ENCODE results near the gene IRAK2. TPM values are rescaled to one million over a fixed set of nuclear protein-coding genes. Genes with fewer than 3 reads are reported as not detected.
"Not testable (repeated sequence)": the region's sequence is repeated elsewhere in the genome, so short reads cannot be mapped to it uniquely, and the experiment has no call there.

The IRAK2 gene
- total RNA-seq, 1 experiment from 2014 or later, result 0.83 TPM

DNA sequence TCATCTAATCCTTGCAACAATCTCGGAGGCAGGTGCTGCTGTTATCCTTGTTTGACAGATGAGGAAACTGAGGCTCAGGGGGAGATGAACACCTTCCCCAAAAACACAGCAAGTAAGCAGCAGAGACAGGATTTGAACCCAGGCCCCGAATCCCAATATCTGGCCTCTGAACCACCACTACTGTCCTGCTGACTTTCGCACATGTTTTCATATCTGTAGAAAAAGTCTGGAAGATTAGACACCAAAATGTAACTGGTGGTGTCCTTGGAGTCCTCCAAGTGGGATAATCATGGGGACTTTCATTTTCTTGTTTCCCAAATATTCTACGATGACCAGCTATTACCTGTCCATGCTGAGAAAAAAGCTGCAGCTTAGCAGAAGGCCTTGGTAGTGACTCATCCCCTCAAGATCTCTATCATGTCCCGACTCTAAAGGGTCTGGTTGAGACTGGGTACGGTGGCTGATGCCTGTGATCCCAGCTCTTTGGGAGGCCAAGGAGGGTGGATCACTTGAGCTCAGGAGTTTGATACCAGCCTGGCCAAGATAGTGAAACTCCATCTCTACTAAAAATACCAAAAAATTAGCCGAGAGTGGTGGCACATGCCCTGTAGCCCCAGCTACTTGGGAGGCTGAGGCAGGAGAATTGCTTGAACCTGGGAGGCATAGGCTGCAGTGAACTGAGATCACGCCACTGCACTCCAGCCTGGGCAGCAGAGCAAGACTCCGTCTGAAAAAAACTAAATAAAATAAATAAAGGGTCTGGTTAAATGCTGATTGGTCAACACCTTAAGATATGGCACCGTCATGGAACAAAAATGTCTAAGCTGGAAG is 8.6 kb downstream of the IRAK2 start:
- H3K27me3 ChIP-seq (ENCODE audit: control insufficient read depth, insufficient read depth, low read length), result no peaks in the 10 kb centered on the region
- no peak for DNase-seq

DNA sequence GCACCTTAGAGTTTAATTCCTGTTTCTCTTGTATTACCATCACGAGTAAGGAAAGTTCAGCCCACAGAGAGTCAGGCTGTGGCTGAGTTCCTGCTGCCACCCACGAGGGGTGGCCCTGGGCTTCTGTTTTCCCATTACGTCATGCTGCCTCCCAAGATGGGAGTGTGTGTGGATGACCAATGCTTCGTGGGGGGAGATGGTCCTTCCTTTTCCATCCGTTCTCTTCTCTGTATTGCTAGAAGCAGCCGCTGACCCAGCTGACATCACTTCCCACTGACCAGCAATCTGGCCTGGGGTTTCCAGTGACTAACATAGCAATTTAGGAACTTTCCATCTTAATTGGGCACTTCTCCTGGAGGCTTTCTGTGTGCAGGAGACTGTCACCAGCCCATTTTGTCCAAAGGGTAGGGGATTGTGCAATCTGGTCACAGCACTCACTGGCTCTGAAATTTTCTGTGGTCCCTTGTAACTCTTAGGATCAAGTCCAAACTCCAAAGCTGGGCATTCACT is 9.3 kb downstream of the IRAK2 start:
- H3K36me3 ChIP-seq (replicated peaks; ENCODE audit: control insufficient read depth, insufficient read depth, low read length), result no peaks in the 10 kb centered on the region
- H3K4me3 ChIP-seq (ENCODE audit: insufficient read depth, low read depth, low read length), result no peak overlapping the region
- DNase-seq, result no peak
- H3K27me3 ChIP-seq (ENCODE audit: control insufficient read depth, insufficient read depth, low read length), result no peaks in the 10 kb centered on the region

More for the DNA sequence above, 8.6 kb downstream of the IRAK2 start:
- Histone ChIP-seq H3K36me3 (replicated peaks; ENCODE audit: control insufficient read depth, insufficient read depth, low read length) (no peaks in the 10 kb centered on the region), H3K4me3 (ENCODE audit: insufficient read depth, low read depth, low read length) (no peak overlapping the region)

GRCh38 chr3:10175334-10175733 is 10.6 kb downstream of the IRAK2 start:
- not testable (repeated sequence) for H3K4me3 ChIP-seq (ENCODE audit: insufficient read depth, low read depth, low read length); H3K27me3 ChIP-seq (ENCODE audit: control insufficient read depth, insufficient read depth, low read length); H3K36me3 ChIP-seq (replicated peaks; ENCODE audit: control insufficient read depth, insufficient read depth, low read length); DNase-seq

DNA sequence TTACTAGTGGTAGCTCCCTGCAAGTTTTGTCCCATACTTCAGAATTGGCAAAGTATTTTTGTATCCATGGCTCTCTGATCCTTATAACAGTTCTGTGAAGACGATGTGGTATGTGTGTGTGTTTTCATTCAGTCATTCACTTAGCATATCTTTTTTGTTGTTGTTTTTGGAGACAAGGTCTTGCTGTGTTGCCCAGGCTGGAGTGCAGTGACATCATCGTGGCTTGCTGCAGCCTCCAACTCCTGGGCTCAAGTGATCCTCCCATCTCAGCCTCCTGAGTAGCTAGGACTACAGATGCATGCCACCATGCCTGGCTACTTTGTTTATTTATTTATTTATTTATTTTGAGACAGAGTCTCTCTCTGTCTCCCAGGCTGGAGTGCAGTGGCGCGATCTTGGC is 11.4 kb downstream of the IRAK2 start:
- H3K36me3 ChIP-seq (replicated peaks; ENCODE audit: control insufficient read depth, insufficient read depth, low read length); H3K4me3 ChIP-seq (ENCODE audit: insufficient read depth, low read depth, low read length); DNase-seq; H3K27me3 ChIP-seq (ENCODE audit: control insufficient read depth, insufficient read depth, low read length): not testable (repeated sequence)

- no peaks in the 10 kb centered on the region for H3K36me3 ChIP-seq (replicated peaks; ENCODE audit: control insufficient read depth, insufficient read depth, low read length)
- no peak overlapping the region for H3K4me3 ChIP-seq (ENCODE audit: insufficient read depth, low read depth, low read length)
- no peaks in the 10 kb centered on the region for H3K27me3 ChIP-seq (ENCODE audit: control insufficient read depth, insufficient read depth, low read length)
- DNase-seq, result no peak
Observed at GRCh38 chr3:10177737-10178136, 13.0 kb downstream of the IRAK2 start.

DNA sequence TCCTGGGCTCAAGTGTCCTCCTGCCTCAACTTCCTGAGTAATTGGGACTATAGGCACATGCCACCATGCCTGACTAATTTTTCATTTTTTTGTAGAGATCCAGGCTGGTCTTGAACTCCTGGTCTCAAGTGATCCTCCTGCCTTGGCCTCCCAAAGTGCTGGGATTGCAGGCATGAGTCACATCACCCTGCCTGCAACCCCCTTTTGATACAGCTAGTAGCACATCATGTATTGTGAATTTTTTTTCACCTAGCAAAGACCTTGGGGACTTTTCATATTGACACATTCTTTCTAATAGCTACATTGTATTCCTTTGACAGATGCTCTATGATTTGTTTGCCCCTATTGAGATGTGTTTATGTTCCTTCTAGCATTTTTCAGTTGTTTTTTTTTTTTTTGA is 14.2 kb downstream of the IRAK2 start:
- DNase-seq, result no peak
- H3K27me3 ChIP-seq (ENCODE audit: control insufficient read depth, insufficient read depth, low read length), result no peaks in the 10 kb centered on the region
- no peak overlapping the region for H3K4me3 ChIP-seq (ENCODE audit: insufficient read depth, low read depth, low read length)
- no peaks in the 10 kb centered on the region for H3K36me3 ChIP-seq (replicated peaks; ENCODE audit: control insufficient read depth, insufficient read depth, low read length)

DNA sequence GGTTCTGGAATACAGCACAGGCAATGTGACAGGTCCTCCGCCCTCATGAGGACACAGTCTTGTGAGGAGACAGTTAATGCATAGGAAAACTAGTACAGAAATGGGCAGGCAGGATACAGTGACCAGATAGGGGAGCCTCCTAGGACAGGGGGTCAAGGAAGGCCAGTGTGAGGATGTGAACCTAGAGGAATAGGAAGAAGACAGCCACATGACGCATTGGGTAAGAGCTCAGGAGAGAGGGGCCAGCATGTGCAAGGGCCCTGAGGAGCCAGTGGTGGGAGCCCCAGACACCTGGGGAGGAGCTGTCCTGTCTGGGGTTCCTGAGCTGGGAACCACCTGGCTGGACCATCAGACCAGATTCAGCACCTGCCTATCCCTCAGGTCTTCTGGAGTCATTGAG is 15.6 kb downstream of the IRAK2 start:
- no peaks in the 10 kb centered on the region for H3K27me3 ChIP-seq (ENCODE audit: control insufficient read depth, insufficient read depth, low read length)
- no peaks in the 10 kb centered on the region for H3K36me3 ChIP-seq (replicated peaks; ENCODE audit: control insufficient read depth, insufficient read depth, low read length)
- no peak overlapping the region for H3K4me3 ChIP-seq (ENCODE audit: insufficient read depth, low read depth, low read length)
- DNase-seq, result no peak

DNA sequence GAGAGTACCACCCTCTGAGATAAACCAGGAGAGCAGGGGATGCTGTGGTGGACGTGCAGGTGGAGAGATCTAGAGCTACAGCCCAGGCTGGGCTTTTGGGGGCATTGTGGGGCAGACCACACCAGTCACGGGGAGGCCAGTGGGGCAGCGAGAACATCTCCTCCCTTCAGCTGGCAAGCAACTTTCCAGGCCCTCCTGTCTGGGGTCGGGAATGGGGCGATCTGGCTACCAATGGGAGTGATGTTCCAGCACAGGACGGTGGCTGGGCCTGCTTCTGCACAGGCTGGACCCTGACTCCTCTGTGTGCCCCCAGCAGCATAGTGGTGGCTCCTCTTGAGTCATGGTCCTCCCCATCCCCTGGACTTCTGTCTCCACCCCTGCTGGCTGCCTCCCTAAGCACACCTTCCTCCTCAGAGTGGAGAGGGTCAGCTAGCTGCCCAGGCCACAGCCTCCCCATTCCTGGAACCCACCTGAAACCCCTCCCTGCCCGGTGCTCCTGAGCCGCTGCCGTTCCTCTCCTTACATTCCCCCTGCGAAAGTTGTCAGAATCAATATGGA is 16.1 kb downstream of the IRAK2 start:
- Histone ChIP-seq H3K4me3 (ENCODE audit: insufficient read depth, low read depth, low read length) (no peak overlapping the region), H3K27me3 (ENCODE audit: control insufficient read depth, insufficient read depth, low read length) (no peaks in the 10 kb centered on the region), H3K36me3 (replicated peaks; ENCODE audit: control insufficient read depth, insufficient read depth, low read length) (no peaks in the 10 kb centered on the region)
- DNase-seq, result no peak

DNA sequence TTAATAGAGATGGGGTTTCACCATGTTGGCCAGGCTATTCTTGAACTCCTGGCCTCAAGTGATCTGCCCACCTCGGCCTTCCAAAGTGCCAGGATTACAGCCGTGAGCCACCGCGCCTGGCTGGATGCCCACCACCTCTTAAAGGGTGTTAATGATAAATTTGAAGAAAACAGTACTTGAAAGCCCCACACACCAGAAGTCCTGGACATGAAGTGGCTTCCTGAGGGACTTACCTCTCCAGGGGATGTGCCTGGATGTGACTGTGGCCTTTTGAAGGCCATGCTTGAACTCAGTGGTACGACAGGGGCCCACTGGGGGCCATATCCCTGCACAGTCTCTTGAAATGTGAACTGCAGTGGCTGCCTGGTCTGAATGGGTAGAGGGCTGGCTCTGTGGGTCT is 18.2 kb downstream of the IRAK2 start:
- no peak for DNase-seq

DNA sequence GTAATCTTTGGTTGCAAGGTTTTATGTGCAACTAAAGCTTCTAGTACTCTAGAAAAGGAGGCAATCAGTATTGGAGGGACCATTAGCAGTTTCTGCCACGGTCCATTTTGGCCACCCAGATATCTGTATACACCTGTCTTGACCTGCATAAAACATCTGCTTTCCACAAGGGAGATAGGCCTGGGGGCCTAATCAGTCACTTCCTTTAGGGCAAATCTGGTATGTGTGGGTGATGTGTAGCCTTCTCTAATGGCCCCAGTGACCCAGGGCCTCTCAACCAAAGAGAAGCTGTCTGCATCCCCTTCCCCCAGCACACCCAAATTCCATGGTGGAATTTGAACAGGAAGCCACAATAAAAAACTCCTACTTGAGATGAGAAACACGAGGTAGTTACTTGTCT is 19.5 kb downstream of the IRAK2 start:
- Histone ChIP-seq H3K27me3 (ENCODE audit: control insufficient read depth, insufficient read depth, low read length) (no peaks in the 10 kb centered on the region), H3K36me3 (replicated peaks; ENCODE audit: control insufficient read depth, insufficient read depth, low read length) (no peaks in the 10 kb centered on the region), H3K4me3 (ENCODE audit: insufficient read depth, low read depth, low read length) (no peak overlapping the region)
- DNase-seq, result no peak

More for the DNA sequence above, 18.2 kb downstream of the IRAK2 start:
- Histone ChIP-seq H3K27me3 (ENCODE audit: control insufficient read depth, insufficient read depth, low read length) (no peaks in the 10 kb centered on the region), H3K4me3 (ENCODE audit: insufficient read depth, low read depth, low read length) (no peak overlapping the region), H3K36me3 (replicated peaks; ENCODE audit: control insufficient read depth, insufficient read depth, low read length) (no peaks in the 10 kb centered on the region)

DNA sequence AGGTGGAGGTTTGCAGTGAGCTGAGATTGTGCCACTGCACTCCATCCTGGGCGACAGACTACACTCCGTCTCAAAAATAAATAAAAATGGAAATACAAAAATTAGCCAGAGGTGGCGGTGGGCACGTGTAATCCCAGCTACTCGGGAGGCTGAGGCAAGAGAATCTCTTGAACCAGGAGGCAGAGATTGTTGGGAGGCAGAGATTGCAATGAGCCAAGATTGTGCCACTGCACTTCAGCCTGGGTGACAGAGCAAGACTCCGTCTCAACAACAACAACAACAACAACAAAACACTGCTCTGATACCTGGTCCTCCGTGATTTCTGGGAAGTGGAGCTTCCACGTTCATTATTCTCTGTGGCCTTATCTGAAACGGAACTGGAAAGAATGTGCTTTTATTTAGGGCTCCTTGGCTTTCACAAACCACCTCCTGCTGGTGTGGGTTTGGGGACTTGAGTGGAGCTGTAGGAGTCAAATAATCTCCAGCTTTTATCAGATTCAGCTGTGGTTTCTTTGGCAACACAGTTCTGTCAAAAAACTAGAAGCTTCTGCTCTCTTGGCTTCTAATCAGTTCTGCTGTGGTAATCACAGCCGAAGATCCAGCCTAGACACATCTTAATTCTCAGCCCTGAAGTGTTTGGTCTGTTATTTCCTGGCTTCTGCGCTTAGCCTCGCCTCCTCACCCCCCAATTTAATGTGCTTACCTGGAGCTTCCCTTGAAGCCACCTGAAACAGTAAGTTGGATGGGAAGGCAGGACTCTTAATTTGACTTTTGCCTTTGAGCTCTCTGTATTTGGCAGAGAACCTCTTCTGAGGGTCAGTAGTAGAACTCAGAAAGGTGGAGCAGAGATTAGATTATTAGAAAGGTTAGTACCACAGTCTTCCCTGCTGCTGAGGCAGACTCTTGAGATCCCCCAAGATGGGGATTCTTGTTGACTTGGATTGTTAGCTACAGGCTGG is 21.4 kb downstream of the IRAK2 start:
- DNase-seq, result no peak
- no peaks in the 10 kb centered on the region for H3K36me3 ChIP-seq (replicated peaks; ENCODE audit: control insufficient read depth, insufficient read depth, low read length)
- H3K27me3 ChIP-seq (ENCODE audit: control insufficient read depth, insufficient read depth, low read length), result no peaks in the 10 kb centered on the region
- no peak overlapping the region for H3K4me3 ChIP-seq (ENCODE audit: insufficient read depth, low read depth, low read length)

GRCh38 chr3:10187290-10187876 is 22.7 kb downstream of the IRAK2 start:
- no peak for DNase-seq
- no peak overlapping the region for H3K4me3 ChIP-seq (ENCODE audit: insufficient read depth, low read depth, low read length)
- no peaks in the 10 kb centered on the region for H3K36me3 ChIP-seq (replicated peaks; ENCODE audit: control insufficient read depth, insufficient read depth, low read length)
- no peaks in the 10 kb centered on the region for H3K27me3 ChIP-seq (ENCODE audit: control insufficient read depth, insufficient read depth, low read length)

GRCh38 chr3:10187944-10188343 is 23.2 kb downstream of the IRAK2 start:
- no peaks in the 10 kb centered on the region for H3K36me3 ChIP-seq (replicated peaks; ENCODE audit: control insufficient read depth, insufficient read depth, low read length)
- DNase-seq, result no peak
- no peak overlapping the region for H3K4me3 ChIP-seq (ENCODE audit: insufficient read depth, low read depth, low read length)
- H3K27me3 ChIP-seq (ENCODE audit: control insufficient read depth, insufficient read depth, low read length), result no peaks in the 10 kb centered on the region

DNA sequence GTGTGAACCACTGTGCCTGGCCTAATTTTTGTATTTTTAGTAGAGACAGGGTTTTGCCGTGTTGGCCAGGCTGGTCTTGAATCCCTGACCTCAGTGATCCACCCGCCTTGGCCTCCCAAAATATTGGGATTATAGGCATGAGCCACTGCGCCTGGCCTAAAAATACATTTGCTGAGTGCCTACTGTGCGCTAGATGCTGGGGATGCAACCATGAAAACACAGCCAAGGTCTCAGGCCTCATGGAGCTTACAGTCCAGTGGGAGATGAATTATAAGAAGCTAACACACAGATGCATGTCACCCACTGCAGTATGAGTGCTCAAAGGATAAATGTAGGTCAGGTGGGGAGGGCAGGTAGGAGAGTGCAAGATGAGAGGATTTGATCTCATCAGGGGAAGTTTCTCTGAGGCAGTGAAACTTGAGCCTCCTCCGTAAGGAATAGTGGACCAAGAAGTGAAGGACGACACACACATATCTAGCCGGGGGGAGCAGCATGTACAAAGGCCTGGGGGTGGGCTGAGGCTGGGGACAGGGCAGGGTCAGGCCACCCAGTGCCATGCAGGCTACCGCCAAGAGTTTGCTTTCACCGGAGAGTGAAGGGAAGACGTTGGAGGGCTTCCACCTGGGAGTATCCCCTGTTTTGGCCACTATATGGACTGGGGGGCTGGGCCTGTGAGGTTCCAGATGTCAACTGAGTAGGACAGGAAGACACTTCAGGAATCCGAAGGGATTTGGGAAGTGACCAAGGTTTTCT is 24.3 kb downstream of the IRAK2 start:
- no peak for DNase-seq
- no peaks in the 10 kb centered on the region for H3K27me3 ChIP-seq (ENCODE audit: control insufficient read depth, insufficient read depth, low read length)
- H3K36me3 ChIP-seq (replicated peaks; ENCODE audit: control insufficient read depth, insufficient read depth, low read length), result no peaks in the 10 kb centered on the region
- no peak overlapping the region for H3K4me3 ChIP-seq (ENCODE audit: insufficient read depth, low read depth, low read length)

Measured in H7 (cell line).